ENCODE data around the gene LRRTM4.

LRRTM4 gene

DNA sequence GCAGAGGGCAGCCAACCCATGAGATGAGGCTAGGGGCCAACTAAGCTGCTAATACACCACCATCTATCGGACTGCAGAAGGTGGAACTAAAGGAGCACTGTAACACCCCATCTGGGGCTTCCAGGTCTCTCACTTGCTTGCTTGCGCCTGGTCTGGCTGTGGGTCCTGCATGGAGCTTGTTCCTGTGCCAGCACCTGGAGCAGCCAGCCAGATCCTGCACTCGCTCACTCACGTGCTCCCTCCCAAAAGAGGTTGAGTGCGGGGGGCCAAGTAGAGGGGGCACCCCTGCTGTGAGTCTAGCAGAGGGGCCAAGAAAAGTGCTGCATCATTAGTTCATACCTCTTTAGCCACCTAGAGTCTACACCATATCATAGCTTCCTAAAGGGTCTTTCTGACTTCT is 250.9 kb downstream of the LRRTM4 start:
- H3K4me1 Mint-ChIP-seq: no peaks in the 10 kb centered on the region
- DNase-seq (ENCODE audit: low spot score in 2 of 2): no peak
- no peaks in the 10 kb centered on the region for H3K27me3 Mint-ChIP-seq
- ATAC-seq (replicated peaks; ENCODE audit: extremely low read depth, poor library complexity, severe bottlenecking): no peak
- no peak overlapping the region for H3K4me3 Mint-ChIP-seq
- no peaks in the 10 kb centered on the region for H3K36me3 Mint-ChIP-seq (ENCODE audit: insufficient read depth)
- H3K9me3 Mint-ChIP-seq: peaks cover 28% of the 10 kb centered on the region
- no peak overlapping the region for H3K27ac Mint-ChIP-seq (ENCODE audit: low read depth)

DNA sequence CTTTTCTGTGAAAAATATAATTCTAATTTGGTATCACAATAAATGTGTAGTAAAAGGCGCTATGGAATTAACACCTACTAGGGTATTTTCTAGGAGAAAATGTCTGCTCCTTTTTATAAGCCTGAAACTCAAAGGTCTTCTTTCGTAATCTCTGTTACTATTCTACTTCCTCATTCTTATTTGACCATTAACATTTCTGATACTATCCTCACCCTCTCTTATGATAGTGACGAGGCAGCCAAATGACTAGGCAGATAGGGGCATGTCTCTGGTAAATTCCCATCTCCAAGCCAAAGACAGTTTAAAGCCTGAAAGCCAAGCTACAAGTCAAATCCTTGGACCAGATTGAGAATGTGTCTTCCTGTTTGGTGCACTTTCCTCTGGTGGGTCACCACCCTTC is 251.7 kb downstream of the LRRTM4 start:
- Mint-ChIP-seq H3K4me3 (no peak overlapping the region), H3K27ac (ENCODE audit: low read depth) (no peak overlapping the region), H3K36me3 (ENCODE audit: insufficient read depth) (no peaks in the 10 kb centered on the region), H3K4me1 (no peaks in the 10 kb centered on the region), H3K27me3 (no peaks in the 10 kb centered on the region), H3K9me3 (peaks cover 32% of the 10 kb centered on the region)
- DNase-seq (ENCODE audit: low spot score in 2 of 2) (no peak), ATAC-seq (replicated peaks; ENCODE audit: extremely low read depth, poor library complexity, severe bottlenecking) (no peak)

DNA sequence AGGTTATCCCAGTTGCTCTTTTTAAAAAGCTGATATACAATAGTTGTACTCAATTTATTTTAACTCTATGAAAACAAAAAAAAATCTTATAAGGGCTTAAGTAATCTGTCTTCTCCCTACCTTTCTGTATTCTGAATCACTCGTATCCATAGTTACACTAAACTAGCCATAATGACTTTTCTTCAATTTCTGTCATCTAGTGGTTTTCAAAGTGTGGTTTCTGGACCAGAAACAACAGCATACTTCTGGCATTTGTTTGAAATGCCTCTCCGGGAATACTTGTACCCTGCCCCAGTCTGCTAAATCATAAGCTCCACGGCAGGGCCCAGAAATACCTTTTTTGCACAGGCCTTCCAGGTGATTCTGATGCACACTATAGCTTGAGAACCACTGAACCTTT is 253.6 kb downstream of the LRRTM4 start:
- DNase-seq (ENCODE audit: low spot score in 2 of 2) (no peak), ATAC-seq (replicated peaks; ENCODE audit: extremely low read depth, poor library complexity, severe bottlenecking) (no peak)
- H3K4me3 Mint-ChIP-seq: no peak overlapping the region
- peaks cover 33% of the 10 kb centered on the region for H3K9me3 Mint-ChIP-seq
- no peaks in the 10 kb centered on the region for H3K4me1 Mint-ChIP-seq
- H3K36me3 Mint-ChIP-seq (ENCODE audit: insufficient read depth): no peaks in the 10 kb centered on the region
- H3K27me3 Mint-ChIP-seq: no peaks in the 10 kb centered on the region
- no peak overlapping the region for H3K27ac Mint-ChIP-seq (ENCODE audit: low read depth)

DNA sequence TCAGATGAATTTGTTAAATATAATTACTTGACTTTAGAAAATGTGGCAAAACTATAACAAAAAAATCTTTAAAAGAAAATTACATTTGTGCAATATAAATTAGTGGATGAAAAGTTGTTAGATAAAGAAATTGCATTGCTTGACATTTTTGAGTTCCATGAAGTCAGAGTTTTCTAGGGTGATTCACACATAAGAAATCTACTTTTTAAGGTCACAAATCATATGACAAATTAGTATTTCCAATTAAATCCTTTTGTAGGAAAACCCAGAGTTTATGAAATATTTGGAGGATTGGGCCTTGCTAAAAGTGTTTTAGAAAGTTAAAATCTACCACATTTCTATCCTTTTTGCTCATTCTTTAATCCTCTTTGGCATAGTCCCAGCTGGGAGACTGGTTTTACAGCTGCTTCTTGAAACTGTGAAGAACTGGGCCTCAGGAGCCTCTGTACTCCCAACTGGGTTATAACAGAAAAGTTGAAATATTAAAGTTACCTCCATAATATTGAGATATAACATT is 289.2 kb downstream of the LRRTM4 start:
- peaks cover 33% of the 10 kb centered on the region for H3K9me3 Mint-ChIP-seq
- H3K4me3 Mint-ChIP-seq: no peak overlapping the region
- H3K27ac Mint-ChIP-seq (ENCODE audit: low read depth): no peak overlapping the region
- no peaks in the 10 kb centered on the region for H3K27me3 Mint-ChIP-seq
- no peaks in the 10 kb centered on the region for H3K4me1 Mint-ChIP-seq
- DNase-seq (ENCODE audit: low spot score in 2 of 2): no peak
- no peak for ATAC-seq (replicated peaks; ENCODE audit: extremely low read depth, poor library complexity, severe bottlenecking)
- no peaks in the 10 kb centered on the region for H3K36me3 Mint-ChIP-seq (ENCODE audit: insufficient read depth)

DNA sequence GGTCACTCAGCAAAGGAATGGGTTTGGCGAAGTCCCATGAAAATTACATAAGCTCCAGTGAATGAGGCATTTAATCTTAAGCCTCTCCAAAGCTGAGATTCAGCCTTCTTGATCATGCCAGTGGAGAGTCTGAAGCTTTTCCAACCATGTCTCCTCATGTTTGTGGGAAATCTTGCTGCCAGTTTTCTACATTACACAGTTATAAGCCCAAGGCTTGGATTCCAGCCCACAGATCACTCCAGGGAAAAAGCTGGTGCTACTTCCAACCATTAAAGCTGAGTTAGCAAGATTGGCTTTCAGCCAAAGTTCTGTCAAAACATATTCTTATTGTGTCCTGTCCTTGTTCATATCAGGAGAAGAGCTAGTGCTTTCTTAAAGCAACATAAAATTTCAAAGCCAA is 293.8 kb downstream of the LRRTM4 start:
- Mint-ChIP-seq H3K27me3 (no peaks in the 10 kb centered on the region), H3K4me1 (no peaks in the 10 kb centered on the region), H3K27ac (ENCODE audit: low read depth) (no peak overlapping the region), H3K36me3 (ENCODE audit: insufficient read depth) (no peaks in the 10 kb centered on the region), H3K9me3 (peaks cover 16% of the 10 kb centered on the region), H3K4me3 (no peak overlapping the region)
- ATAC-seq (replicated peaks; ENCODE audit: extremely low read depth, poor library complexity, severe bottlenecking) (no peak), DNase-seq (ENCODE audit: low spot score in 2 of 2) (no peak)

DNA sequence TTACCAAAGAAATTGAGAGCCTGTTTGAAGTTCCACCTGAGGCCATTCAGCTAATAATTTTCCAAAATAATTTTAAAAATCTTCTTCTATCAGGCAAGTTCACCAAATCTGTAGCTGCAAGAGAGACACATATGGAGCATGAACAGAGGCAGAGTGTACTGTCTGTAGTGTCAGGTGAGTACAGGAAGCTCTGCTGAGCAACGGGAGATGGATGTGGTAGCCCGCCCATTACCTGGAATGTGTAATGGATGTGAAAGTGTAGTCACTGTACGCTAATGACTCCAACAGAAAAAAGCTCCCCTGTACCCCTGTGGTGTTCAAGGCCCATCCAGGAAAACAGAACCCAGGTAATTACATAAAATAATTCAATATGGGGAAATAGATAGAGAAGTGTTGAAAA is 311.5 kb downstream of the LRRTM4 start:
- DNase-seq (ENCODE audit: low spot score in 2 of 2) (no peak), ATAC-seq (replicated peaks; ENCODE audit: extremely low read depth, poor library complexity, severe bottlenecking) (no peak)
- Mint-ChIP-seq H3K27ac (ENCODE audit: low read depth) (no peak overlapping the region), H3K36me3 (ENCODE audit: insufficient read depth) (no peaks in the 10 kb centered on the region), H3K27me3 (no peaks in the 10 kb centered on the region), H3K9me3 (peaks cover 12% of the 10 kb centered on the region), H3K4me3 (no peak overlapping the region), H3K4me1 (no peaks in the 10 kb centered on the region)

DNA sequence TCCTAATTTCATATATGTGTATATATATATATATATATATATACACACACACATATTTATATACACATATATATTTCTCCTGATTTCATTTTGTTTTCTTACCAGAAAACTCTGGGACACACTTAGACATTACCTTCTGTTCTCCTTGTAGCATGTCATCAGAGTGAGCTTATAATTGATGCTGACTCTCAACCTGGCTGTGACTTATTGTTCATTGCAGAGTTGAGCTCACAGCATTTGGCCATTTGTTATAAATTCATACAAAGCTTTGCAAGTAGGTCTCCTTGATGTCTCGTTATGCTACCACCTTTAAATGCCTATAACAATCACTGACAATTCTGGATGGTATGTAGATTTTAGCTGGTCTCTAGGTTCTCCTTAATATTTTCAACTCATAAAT is 314.8 kb downstream of the LRRTM4 start:
- Mint-ChIP-seq H3K4me1 (no peaks in the 10 kb centered on the region), H3K9me3 (peaks cover 14% of the 10 kb centered on the region), H3K27ac (ENCODE audit: low read depth) (no peak overlapping the region), H3K27me3 (no peaks in the 10 kb centered on the region), H3K4me3 (no peak overlapping the region), H3K36me3 (ENCODE audit: insufficient read depth) (no peaks in the 10 kb centered on the region)
- no peak for DNase-seq (ENCODE audit: low spot score in 2 of 2)
- ATAC-seq (replicated peaks; ENCODE audit: extremely low read depth, poor library complexity, severe bottlenecking): no peak

DNA sequence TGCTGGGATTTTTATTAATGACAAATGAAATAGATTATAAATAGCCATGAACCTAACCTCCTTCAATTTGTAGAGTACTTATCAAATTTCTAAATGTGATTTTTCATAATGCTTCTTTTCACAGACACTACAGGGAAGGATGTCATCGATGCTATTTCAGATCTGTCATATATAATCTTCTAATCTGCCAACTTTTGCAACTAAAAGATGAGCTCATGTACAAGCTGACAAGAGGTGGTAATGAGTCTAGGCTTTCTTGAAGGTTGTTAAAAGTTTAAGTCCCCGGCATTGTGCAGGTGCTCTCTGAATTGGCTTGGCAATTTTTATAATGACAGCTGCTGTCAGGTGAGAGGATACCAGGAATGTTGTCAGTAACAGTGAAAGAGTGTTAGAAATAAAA is 320.4 kb downstream of the LRRTM4 start:
- Mint-ChIP-seq H3K9me3 (peaks cover 8% of the 10 kb centered on the region), H3K27me3 (no peaks in the 10 kb centered on the region), H3K4me1 (no peaks in the 10 kb centered on the region), H3K36me3 (ENCODE audit: insufficient read depth) (no peaks in the 10 kb centered on the region), H3K4me3 (no peak overlapping the region), H3K27ac (ENCODE audit: low read depth) (no peak overlapping the region)
- ATAC-seq (replicated peaks; ENCODE audit: extremely low read depth, poor library complexity, severe bottlenecking) (no peak), DNase-seq (ENCODE audit: low spot score in 2 of 2) (no peak)

DNA sequence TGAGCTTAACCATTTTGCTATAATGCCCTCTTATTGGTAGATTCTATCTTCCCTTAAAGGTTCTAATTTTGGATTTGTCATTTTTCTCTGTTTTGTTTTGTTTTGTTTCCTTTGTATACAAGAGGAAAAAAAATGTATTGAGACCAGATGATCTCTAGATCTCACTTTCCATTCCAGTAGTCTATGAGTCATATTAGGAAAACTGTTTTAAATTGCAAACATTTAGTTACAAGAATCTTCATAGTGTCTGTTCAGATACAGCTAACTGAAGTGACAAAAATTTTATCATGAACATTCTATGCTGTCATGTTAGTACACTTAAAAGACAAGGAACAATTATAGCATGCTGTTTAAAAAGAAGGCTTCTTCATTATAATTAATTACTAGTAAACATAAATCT is 322.8 kb downstream of the LRRTM4 start:
- H3K27ac Mint-ChIP-seq (ENCODE audit: low read depth): no peak overlapping the region
- ATAC-seq (replicated peaks; ENCODE audit: extremely low read depth, poor library complexity, severe bottlenecking) (no peak), DNase-seq (ENCODE audit: low spot score in 2 of 2) (no peak)
- H3K27me3 Mint-ChIP-seq: no peaks in the 10 kb centered on the region
- peaks cover 6% of the 10 kb centered on the region for H3K9me3 Mint-ChIP-seq
- no peak overlapping the region for H3K4me3 Mint-ChIP-seq
- H3K4me1 Mint-ChIP-seq: no peaks in the 10 kb centered on the region
- H3K36me3 Mint-ChIP-seq (ENCODE audit: insufficient read depth): no peaks in the 10 kb centered on the region

DNA sequence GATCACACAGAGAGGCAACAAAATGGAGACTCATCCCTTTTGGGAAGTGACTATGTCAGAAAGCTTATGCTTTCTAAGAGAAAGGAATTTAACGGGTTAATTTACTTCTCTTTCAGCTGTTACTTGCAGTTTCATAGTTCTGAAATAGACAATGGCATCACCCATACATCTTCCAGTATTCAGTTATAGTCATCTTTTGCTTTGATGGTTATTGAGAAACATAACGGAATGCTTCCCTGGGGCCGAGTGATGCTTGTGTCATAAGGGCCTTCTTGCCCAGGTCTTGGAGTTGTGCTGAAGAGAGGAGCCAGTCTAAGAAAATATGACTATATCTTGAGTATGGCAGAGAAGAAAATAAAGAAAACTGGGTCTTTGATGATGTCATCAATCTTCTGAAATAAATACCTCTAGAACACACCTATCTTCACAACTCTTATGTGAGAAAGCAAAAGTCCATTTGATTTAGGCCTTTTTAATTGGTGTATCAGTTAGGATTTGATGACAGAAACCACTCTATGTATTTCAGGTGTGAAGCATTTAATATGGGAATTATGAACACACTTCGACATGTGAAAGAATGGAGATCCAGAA is 328.2 kb downstream of the LRRTM4 start:
- Mint-ChIP-seq H3K36me3 (ENCODE audit: insufficient read depth) (no peaks in the 10 kb centered on the region), H3K4me1 (no peaks in the 10 kb centered on the region), H3K27ac (ENCODE audit: low read depth) (no peak overlapping the region), H3K27me3 (no peaks in the 10 kb centered on the region), H3K9me3 (peaks cover 6% of the 10 kb centered on the region), H3K4me3 (no peak overlapping the region)
- DNase-seq (ENCODE audit: low spot score in 2 of 2): no peak
- ATAC-seq (replicated peaks; ENCODE audit: extremely low read depth, poor library complexity, severe bottlenecking): no peak

DNA sequence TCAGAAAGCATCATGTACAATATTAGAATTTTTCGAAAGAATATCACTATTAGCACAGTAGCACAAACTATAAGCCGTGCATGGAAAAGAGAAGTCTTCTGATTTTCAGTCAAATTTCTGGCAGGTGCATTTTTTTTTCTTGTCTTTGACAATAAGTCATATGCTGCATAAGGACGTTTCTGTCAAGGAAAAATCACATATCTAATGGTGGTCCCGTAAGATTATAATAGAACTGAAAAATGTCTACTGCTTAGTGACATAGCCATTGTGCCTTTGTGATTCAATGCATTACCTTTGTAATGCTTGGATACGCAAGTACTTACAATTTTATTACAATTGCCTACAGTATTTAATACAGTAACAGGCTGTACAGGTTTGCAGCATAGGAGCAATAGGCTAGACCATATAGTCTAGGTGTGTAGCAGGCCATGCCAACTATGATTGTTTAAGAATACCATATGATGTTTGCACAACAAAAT is 329.3 kb downstream of the LRRTM4 start:
- H3K4me1 Mint-ChIP-seq: no peaks in the 10 kb centered on the region
- no peak overlapping the region for H3K4me3 Mint-ChIP-seq
- ATAC-seq (replicated peaks; ENCODE audit: extremely low read depth, poor library complexity, severe bottlenecking) (no peak), DNase-seq (ENCODE audit: low spot score in 2 of 2) (no peak)
- no peaks in the 10 kb centered on the region for H3K36me3 Mint-ChIP-seq (ENCODE audit: insufficient read depth)
- no peaks in the 10 kb centered on the region for H3K27me3 Mint-ChIP-seq
- H3K27ac Mint-ChIP-seq (ENCODE audit: low read depth): no peak overlapping the region
- peaks cover 16% of the 10 kb centered on the region for H3K9me3 Mint-ChIP-seq

DNA sequence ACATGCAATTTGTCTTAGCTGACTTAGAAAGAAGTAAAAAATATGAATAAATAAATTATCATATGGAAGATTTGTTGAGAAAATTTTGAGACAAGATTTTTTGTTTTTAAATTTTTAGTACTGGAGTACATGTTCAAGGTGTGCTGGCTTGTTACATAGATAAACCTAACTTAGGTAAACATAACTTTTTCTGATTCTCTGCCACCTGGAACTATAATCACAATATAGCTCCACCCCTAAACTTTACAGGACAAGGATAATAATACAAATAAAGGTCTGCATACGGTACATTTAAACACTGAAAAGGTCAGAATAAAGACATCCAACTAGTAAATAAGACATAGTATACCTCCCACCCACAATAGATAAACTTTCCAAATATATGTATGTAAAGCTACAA is 330.5 kb downstream of the LRRTM4 start:
- Mint-ChIP-seq H3K4me3 (no peak overlapping the region), H3K36me3 (ENCODE audit: insufficient read depth) (no peaks in the 10 kb centered on the region), H3K9me3 (peaks cover 16% of the 10 kb centered on the region), H3K27me3 (no peaks in the 10 kb centered on the region), H3K27ac (ENCODE audit: low read depth) (no peak overlapping the region), H3K4me1 (no peaks in the 10 kb centered on the region)
- no peak for ATAC-seq (replicated peaks; ENCODE audit: extremely low read depth, poor library complexity, severe bottlenecking)
- DNase-seq (ENCODE audit: low spot score in 2 of 2): no peak

DNA sequence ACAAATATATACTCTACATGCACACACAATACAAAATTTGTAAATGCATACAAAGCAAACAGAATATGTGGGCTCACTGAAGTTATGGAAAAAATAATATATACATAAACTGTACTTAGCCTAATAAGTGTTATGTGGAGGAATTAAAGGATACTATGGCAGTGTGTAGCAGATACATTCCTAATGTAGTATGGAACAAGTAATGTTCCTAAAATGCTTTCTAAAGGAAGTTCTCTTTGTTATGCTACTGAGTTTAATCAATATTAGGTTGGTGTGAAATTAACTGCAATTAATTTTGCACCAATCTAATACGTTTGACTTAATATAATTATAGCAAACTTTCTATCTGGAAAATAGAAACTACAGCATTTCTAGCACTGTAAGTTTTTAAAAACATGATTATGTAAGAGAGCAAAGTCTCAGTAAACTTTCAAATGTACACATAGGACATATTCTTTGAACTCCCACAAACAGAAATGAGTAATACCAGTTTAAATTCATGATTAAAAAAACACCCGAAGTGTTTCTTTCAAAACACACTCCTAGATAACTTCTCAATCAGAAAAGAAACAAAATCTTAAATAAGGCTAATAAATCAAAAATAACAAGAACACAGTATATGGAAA is 331.3 kb downstream of the LRRTM4 start:
- Mint-ChIP-seq H3K4me1 (no peaks in the 10 kb centered on the region), H3K36me3 (ENCODE audit: insufficient read depth) (peaks cover 1% of the 10 kb centered on the region), H3K27me3 (no peaks in the 10 kb centered on the region), H3K9me3 (peaks cover 12% of the 10 kb centered on the region), H3K4me3 (no peak overlapping the region), H3K27ac (ENCODE audit: low read depth) (no peak overlapping the region)
- DNase-seq (ENCODE audit: low spot score in 2 of 2) (no peak), ATAC-seq (replicated peaks; ENCODE audit: extremely low read depth, poor library complexity, severe bottlenecking) (no peak)
